HepG2 (cell line): ENCODE results near the gene SPDL1. TPM values are rescaled to one million over a fixed set of nuclear protein-coding genes. Genes with fewer than 3 reads are reported as not detected.

Experiments
- ATAC-seq: fragments of 200-7000 bp; cut with Tn5 transposase; 3 replicates; pipeline ENCODE4 v1.9.1; 2020; ENCODE audit warnings: mild to moderate bottlenecking, moderate library complexity
- BruUV-seq: library from RNA; stranded (reverse); fragments of 400-500 nt; replicated peaks from 2 replicates; lab custom pipeline; 2021; lab: Mats Ljungman, UMichigan
- CTCF ChIA-PET: fragments of 300-600 bp; formaldehyde crosslinking; extraction: SDS; loops from one replicate; lab custom pipeline; 2021; ENCODE audit warnings: low total read pairs, inconsistent platforms, low intra/inter-chr PET ratio; lab: Yijun Ruan, JAX
- POLR2A ChIA-PET: fragments of 350-600 bp; sonication (Branson Sonifier 250); formaldehyde crosslinking; loops from one replicate; lab custom pipeline; 2020; ENCODE audit warnings: antibody characterized with exemption, inconsistent platforms; lab: Yijun Ruan, JAX
- DNase-seq: peaks from one replicate; pipeline ENCODE4 v3.0.0-alpha.2; 2015; ENCODE audit warnings: low spot score
- FAIRE-seq: peaks from 3 replicates; lab custom pipeline; 2011; peaks lifted over from hg19 to GRCh38; lab: Jason Lieb, UNC
- H2AFZ ChIP-seq: one replicate; pipeline ENCODE4 v1.6.1; 2011; ENCODE audit warnings: low read length, inconsistent platforms
- H3K27ac ChIP-seq: fragments of 300-600 bp; 3 replicates; pipeline ENCODE4 v1.8.0; 2011; ENCODE audit warnings: mixed run types, mild to moderate bottlenecking, mixed read lengths, low read length, inconsistent platforms; ENCODE audit not compliant: insufficient read depth; ENCODE audit errors: extremely low read length
- H3K27me3 ChIP-seq, 2 experiments: fragments of 200-600 bp in 1 of 2; 2 replicates in 1 of 2; 3 replicates in 1 of 2; pipeline versions ENCODE4 v1.6.0 to v1.8.0; 2011; ENCODE audit warnings: low read length in 2 of 2, mild to moderate bottlenecking in 2 of 2, moderate library complexity in 2 of 2, inconsistent platforms in 1 of 2; ENCODE audit not compliant: insufficient read depth in 2 of 2, control insufficient read depth in 1 of 2
- H3K36me3 ChIP-seq, 2 experiments: fragments of 200-600 bp in 1 of 2; replicated peaks in 1 of 2; 2 replicates in 1 of 2; 3 replicates in 1 of 2; pipeline versions ENCODE4 v1.5.1 to v1.8.0; 2011; ENCODE audit warnings: low read length in 2 of 2, inconsistent platforms in 1 of 2; ENCODE audit not compliant: insufficient read depth in 2 of 2, control insufficient read depth in 1 of 2
- H3K4me1 ChIP-seq: 2 replicates; pipeline ENCODE4 v1.5.1; 2012; ENCODE audit warnings: low read length, inconsistent platforms; ENCODE audit not compliant: insufficient read depth
- H3K4me2 ChIP-seq: 2 replicates; pipeline ENCODE4 v1.6.0; 2011; ENCODE audit warnings: low read depth, low read length, inconsistent platforms
- H3K4me3 ChIP-seq, 3 experiments: fragments of 200-600 bp in 1 of 3; sonication (generic), shearing (Covaris generic) in 1 of 3; replicated peaks in 1 of 3; 2 replicates each; pipeline ENCODE4 v1.5.1; 2011 to 2016; ENCODE audit warnings: low read length in 3 of 3, inconsistent platforms in 2 of 3, low read depth in 2 of 3, mild to moderate bottlenecking in 2 of 3, control low read depth in 1 of 3, mixed read lengths in 1 of 3; ENCODE audit not compliant: insufficient read depth in 1 of 3
- H3K79me2 ChIP-seq: one replicate; pipeline ENCODE4 v1.6.1; 2011; ENCODE audit warnings: low read length, inconsistent platforms; ENCODE audit not compliant: insufficient read depth
- H3K9ac ChIP-seq: 2 replicates; pipeline ENCODE4 v1.6.0; 2011; ENCODE audit warnings: mild to moderate bottlenecking, low read depth, low read length, inconsistent platforms; ENCODE audit not compliant: insufficient read depth
- H3K9me3 ChIP-seq: 2 replicates; pipeline ENCODE4 v1.5.1; 2012; ENCODE audit warnings: mild to moderate bottlenecking, low read length
- H4K20me1 ChIP-seq: 2 replicates; pipeline ENCODE4 v1.6.0; 2011; ENCODE audit warnings: inconsistent platforms, mild to moderate bottlenecking, low read length, moderate library complexity; ENCODE audit not compliant: insufficient read depth
- FLYWCH1 ChIP-seq: sonication (generic); formaldehyde crosslinking; IDR thresholded peaks from 2 replicates; pipeline ENCODE4 v1.8.1; 2023; ENCODE audit warnings: mild to moderate bottlenecking, missing genetic modification reagents
- NFRKB ChIP-seq: fragments of 450-650 bp; IDR thresholded peaks from 2 replicates; pipeline ENCODE4 v1.6.1; 2017
- SRY ChIP-seq: sonication (generic); formaldehyde crosslinking; IDR thresholded peaks from 2 replicates; pipeline ENCODE4 v1.8.0; 2022; ENCODE audit warnings: mild to moderate bottlenecking, missing genetic modification reagents
- ZFP62 ChIP-seq: sonication (generic); formaldehyde crosslinking; IDR thresholded peaks from 2 replicates; pipeline ENCODE4 v1.4.0; 2020; ENCODE audit warnings: missing genetic modification reagents
- ZNF143 ChIP-seq: sonication (generic); formaldehyde crosslinking; IDR thresholded peaks from 2 replicates; pipeline ENCODE4 v1.4.0; 2020; ENCODE audit warnings: missing genetic modification reagents
- ZNF34 ChIP-seq: sonication (generic); formaldehyde crosslinking; IDR thresholded peaks from 2 replicates; pipeline ENCODE4 v1.4.0; 2020; ENCODE audit warnings: mild to moderate bottlenecking, missing genetic modification reagents, borderline replicate concordance
- ZNF446 ChIP-seq: sonication (generic); formaldehyde crosslinking; IDR thresholded peaks from 2 replicates; pipeline ENCODE4 v1.5.0; 2020; ENCODE audit warnings: mild to moderate bottlenecking, missing genetic modification reagents
- ZNF589 ChIP-seq: sonication (generic); formaldehyde crosslinking; conservative IDR thresholded peaks from 2 replicates; pipeline ENCODE4 v1.8.0; 2022; ENCODE audit warnings: mild to moderate bottlenecking, moderate library complexity, missing genetic modification reagents
- ZNF678 ChIP-seq: sonication (generic); formaldehyde crosslinking; IDR thresholded peaks from 2 replicates; pipeline ENCODE4 v1.4.0; 2020; ENCODE audit warnings: mild to moderate bottlenecking, missing genetic modification reagents
- ZNF747 ChIP-seq: sonication (generic); formaldehyde crosslinking; IDR thresholded peaks from 2 replicates; pipeline ENCODE4 v1.8.1; 2023; ENCODE audit warnings: missing genetic modification reagents, mild to moderate bottlenecking, borderline replicate concordance
- ZSCAN30 ChIP-seq: sonication (generic); formaldehyde crosslinking; IDR thresholded peaks from 2 replicates; pipeline ENCODE4 v1.5.0; 2020; ENCODE audit warnings: mild to moderate bottlenecking, missing genetic modification reagents
- whole genome bisulfite sequencing: methylation state at CpG from one replicate; pipeline ENCODE4 v1.1.6; 2017; ENCODE audit warnings: low lambda C conversion rate; 5-methylcytosine and 5-hydroxymethylcytosine counted together
- in situ Hi-C: cut with HindIII; loops from 2 replicates; pipeline ENCODE4 v1.10.0; 2017; ENCODE audit warnings: low pct_unique_long_range_greater_than_20kb; ENCODE audit not compliant: extremely low pct_ligation_motif_present
- intact Hi-C: fragments of 100-400 bp; cut with micrococcal nuclease; formaldehyde crosslinking; loops from one replicate; pipeline ENCODE4 v1.10.0; 2022; ENCODE audit not compliant: unreplicated experiment
- polyA plus RNA-seq, 8 experiments: library from polyadenylated mRNA; depleted of rRNA in 3 of 8; stranded (reverse) in 7 of 8; unstranded in 1 of 8; fragments of >200 nt; fragmentation: Illumina TruSeq in 4 of 8; extraction: Trizol in 4 of 8; gene quantifications; 2 replicates each; pipeline versions ENCODE4 v1.2.1 to v1.2.3, GENCODE V29; 2011 to 2016; ENCODE audit warnings: low read depth in 4 of 8, missing spikeins in 1 of 8, mixed read lengths in 1 of 8; ENCODE audit not compliant: insufficient read depth in 1 of 8
- total RNA-seq, 5 experiments: library from RNA; depleted of rRNA; stranded (reverse); fragments of >200 nt; fragmentation: Illumina TruSeq; extraction: Trizol; gene quantifications; 2 replicates each; pipeline ENCODE4 v1.2.3, GENCODE V29; 2016; ENCODE audit warnings: low read depth in 1 of 5
- TF ChIP-seq, protein P1 (sequence below): IDR thresholded peaks from 2 replicates; pipeline ENCODE4 v1.4.0; 2020; ENCODE audit warnings: mild to moderate bottlenecking, missing genetic modification reagents
- TF ChIP-seq, protein P2 (sequence below): sonication (generic); formaldehyde crosslinking; IDR thresholded peaks from 2 replicates; pipeline ENCODE4 v1.8.1; 2023; ENCODE audit warnings: missing genetic modification reagents, mild to moderate bottlenecking, borderline replicate concordance
- TF ChIP-seq, protein P3 (sequence below): sonication (generic); formaldehyde crosslinking; conservative IDR thresholded peaks from 2 replicates; pipeline ENCODE4 v1.4.0; 2020; ENCODE audit warnings: missing genetic modification reagents

SPDL1 gene
- total and polyA plus RNA-seq, 2 of the 13 experiments (the other 11 are each of a cell fraction or from before 2014, with no cell fraction given) = 10.9 to 36.6 TPM

DNA sequence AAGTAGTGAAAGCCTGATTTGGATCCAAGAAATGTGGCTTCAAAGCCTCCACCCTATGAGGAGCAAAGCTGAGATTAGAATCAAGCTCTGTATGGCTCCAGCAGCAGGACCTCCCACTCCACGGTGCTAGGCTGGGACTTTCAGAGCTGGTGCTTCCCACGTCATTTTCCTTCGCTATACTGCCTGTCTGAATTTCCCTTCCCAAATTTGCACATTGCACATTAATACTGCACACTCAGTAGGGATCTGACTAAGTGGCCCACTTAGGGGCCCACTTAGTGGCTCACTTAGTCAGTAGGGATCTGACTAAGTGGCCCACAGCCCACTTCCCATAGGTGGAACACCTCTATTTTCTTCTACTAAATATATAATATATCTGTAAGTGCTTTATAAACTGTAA lies 14.1 kb upstream of the SPDL1 start:
- FAIRE-seq = no peak
- in situ Hi-C loops = no loop called here
- POLR2A ChIA-PET = no interaction called here

DNA sequence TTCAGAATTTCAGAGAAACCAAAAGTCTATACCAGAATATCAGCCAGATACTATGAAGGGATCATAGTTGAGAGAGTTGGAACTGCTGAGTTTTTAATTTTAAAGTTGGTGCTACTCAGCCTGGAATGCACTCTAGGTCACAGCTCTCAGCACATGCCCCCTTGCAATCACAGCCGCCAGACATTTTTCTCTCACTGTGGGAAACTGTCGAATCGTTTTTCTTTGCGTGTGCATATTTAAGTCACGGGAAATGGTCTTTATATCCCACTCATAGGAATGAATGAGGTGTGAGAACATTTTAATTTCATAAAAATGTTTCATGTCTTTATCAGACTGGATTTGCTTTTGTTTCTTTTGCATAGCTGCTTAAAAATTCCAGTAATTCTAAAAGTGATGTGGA lies 12.2 kb upstream of the SPDL1 start:
- intact Hi-C loops = no loop called here
- BruUV-seq = no TSS peak
- H3K4me2 ChIP-seq = no peak overlapping the region
- no peak overlapping the region for H3K27ac ChIP-seq
- in situ Hi-C loops = no loop called here
- 2% methylated on average over 5 of the region's 5 CpGs for WGBS
- no peaks in the 10 kb centered on the region for H3K4me1 ChIP-seq
- no peaks in the 10 kb centered on the region for H4K20me1 ChIP-seq
- no peak overlapping the region for H3K4me3 ChIP-seq
- ChIA-PET POLR2A (interaction anchor here (1.0 kb wide), 1 partner anchor 12 kb away, joined by 4 read pairs; the partner anchor contains the start of gene SPDL1), CTCF (no interaction called here)
- H3K9me3 ChIP-seq = no peaks in the 10 kb centered on the region
- DNase-seq = no peak
- H2AFZ ChIP-seq = no peak overlapping the region
- H3K27me3 ChIP-seq = 0 out of 5 replicates have a peak, but pooled peaks cover 0 to 7% of the 10 kb centered on the region in 2 experiments
- no peaks in the 10 kb centered on the region for H3K79me2 ChIP-seq
- no peak for ATAC-seq
- FAIRE-seq = no peak
- no peak overlapping the region for H3K9ac ChIP-seq
- no peaks in the 10 kb centered on the region for H3K36me3 ChIP-seq
- TF ChIP-seq ZNF446 (no peak), ZFP62 (CRISPR knock-in tag) (no peak), ZNF34 (CRISPR knock-in tag) (no peak), ZSCAN30 (CRISPR knock-in tag) (no peak), FLYWCH1 (no peak), ZNF678 (CRISPR knock-in tag) (no peak), ZNF143 (no peak), ZNF747 (CRISPR knock-in tag) (no peak), NFRKB (no peak), SRY (CRISPR knock-in tag) (no peak)
- TF ChIP-seq, protein P1, sequence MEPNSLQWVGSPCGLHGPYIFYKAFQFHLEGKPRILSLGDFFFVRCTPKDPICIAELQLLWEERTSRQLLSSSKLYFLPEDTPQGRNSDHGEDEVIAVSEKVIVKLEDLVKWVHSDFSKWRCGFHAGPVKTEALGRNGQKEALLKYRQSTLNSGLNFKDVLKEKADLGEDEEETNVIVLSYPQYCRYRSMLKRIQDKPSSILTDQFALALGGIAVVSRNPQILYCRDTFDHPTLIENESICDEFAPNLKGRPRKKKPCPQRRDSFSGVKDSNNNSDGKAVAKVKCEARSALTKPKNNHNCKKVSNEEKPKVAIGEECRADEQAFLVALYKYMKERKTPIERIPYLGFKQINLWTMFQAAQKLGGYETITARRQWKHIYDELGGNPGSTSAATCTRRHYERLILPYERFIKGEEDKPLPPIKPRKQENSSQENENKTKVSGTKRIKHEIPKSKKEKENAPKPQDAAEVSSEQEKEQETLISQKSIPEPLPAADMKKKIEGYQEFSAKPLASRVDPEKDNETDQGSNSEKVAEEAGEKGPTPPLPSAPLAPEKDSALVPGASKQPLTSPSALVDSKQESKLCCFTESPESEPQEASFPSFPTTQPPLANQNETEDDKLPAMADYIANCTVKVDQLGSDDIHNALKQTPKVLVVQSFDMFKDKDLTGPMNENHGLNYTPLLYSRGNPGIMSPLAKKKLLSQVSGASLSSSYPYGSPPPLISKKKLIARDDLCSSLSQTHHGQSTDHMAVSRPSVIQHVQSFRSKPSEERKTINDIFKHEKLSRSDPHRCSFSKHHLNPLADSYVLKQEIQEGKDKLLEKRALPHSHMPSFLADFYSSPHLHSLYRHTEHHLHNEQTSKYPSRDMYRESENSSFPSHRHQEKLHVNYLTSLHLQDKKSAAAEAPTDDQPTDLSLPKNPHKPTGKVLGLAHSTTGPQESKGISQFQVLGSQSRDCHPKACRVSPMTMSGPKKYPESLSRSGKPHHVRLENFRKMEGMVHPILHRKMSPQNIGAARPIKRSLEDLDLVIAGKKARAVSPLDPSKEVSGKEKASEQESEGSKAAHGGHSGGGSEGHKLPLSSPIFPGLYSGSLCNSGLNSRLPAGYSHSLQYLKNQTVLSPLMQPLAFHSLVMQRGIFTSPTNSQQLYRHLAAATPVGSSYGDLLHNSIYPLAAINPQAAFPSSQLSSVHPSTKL (CRISPR knock-in tag) = no peak
- TF ChIP-seq, protein P2, sequence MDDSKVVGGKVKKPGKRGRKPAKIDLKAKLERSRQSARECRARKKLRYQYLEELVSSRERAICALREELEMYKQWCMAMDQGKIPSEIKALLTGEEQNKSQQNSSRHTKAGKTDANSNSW = no peak
- TF ChIP-seq, protein P3, sequence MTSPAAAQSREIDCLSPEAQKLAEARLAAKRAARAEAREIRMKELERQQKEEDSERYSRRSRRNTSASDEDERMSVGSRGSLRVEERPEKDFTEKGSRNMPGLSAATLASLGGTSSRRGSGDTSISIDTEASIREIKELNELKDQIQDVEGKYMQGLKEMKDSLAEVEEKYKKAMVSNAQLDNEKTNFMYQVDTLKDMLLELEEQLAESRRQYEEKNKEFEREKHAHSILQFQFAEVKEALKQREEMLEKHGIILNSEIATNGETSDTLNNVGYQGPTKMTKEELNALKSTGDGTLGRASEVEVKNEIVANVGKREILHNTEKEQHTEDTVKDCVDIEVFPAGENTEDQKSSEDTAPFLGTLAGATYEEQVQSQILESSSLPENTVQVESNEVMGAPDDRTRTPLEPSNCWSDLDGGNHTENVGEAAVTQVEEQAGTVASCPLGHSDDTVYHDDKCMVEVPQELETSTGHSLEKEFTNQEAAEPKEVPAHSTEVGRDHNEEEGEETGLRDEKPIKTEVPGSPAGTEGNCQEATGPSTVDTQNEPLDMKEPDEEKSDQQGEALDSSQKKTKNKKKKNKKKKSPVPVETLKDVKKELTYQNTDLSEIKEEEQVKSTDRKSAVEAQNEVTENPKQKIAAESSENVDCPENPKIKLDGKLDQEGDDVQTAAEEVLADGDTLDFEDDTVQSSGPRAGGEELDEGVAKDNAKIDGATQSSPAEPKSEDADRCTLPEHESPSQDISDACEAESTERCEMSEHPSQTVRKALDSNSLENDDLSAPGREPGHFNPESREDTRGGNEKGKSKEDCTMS (CRISPR knock-in tag) = no peak

More for the DNA sequence above, 14.1 kb upstream of the SPDL1 start:
- Histone ChIP-seq H3K36me3 (no peaks in the 10 kb centered on the region), H3K79me2 (no peaks in the 10 kb centered on the region), H3K4me1 (no peaks in the 10 kb centered on the region), H3K9ac (no peak overlapping the region), H3K4me3 (no peak overlapping the region), H3K27me3 (0 out of 5 replicates have a peak, but pooled peaks cover 0 to 7% of the 10 kb centered on the region in 2 experiments), H2AFZ (no peak overlapping the region), H3K4me2 (no peak overlapping the region), H4K20me1 (no peaks in the 10 kb centered on the region), H3K9me3 (no peaks in the 10 kb centered on the region), H3K27ac (no peak overlapping the region)
- intact Hi-C loops = no loop called here
- ATAC-seq (no peak), DNase-seq (no peak)
- WGBS = 56% methylated on average over 3 of the region's 3 CpGs
- BruUV-seq = no TSS peak
- no peak for TF ChIP-seq ZNF589 (CRISPR knock-in tag)
- CTCF ChIA-PET = no interaction called here
